H9 (cell line): ENCODE data around the gene MGAT5. TPM values are rescaled to one million over a fixed set of nuclear protein-coding genes. Genes with fewer than 3 reads are reported as not detected.

ENCODE experiments used
- DNase-seq: peaks from one replicate; pipeline ENCODE4 v3.0.0-alpha.2; 2017
- H2AFZ ChIP-seq: one replicate; pipeline ENCODE4 v1.6.1; 2013; ENCODE audit warnings: mild to moderate bottlenecking, low read length, control low read depth, moderate library complexity
- H2AK5ac ChIP-seq: 2 replicates; pipeline ENCODE4 v1.6.1; 2013; ENCODE audit warnings: low read length, control low read depth, mixed read lengths; ENCODE audit not compliant: insufficient read length
- H2BK120ac ChIP-seq: one replicate; pipeline ENCODE4 v1.6.1; 2013; ENCODE audit warnings: low read depth, mild to moderate bottlenecking, low read length, control low read depth, inconsistent platforms; ENCODE audit not compliant: poor library complexity, severe bottlenecking
- H2BK12ac ChIP-seq: 2 replicates; pipeline ENCODE4 v1.6.1; 2013; ENCODE audit warnings: low read length, control low read depth, mixed read lengths, low read depth; ENCODE audit not compliant: insufficient read length
- H2BK15ac ChIP-seq: 2 replicates; pipeline ENCODE4 v1.6.1; 2013; ENCODE audit warnings: low read depth, low read length, control low read depth
- H2BK20ac ChIP-seq: one replicate; pipeline ENCODE4 v1.6.1; 2013; ENCODE audit warnings: low read depth, mild to moderate bottlenecking, low read length, control low read depth, inconsistent platforms; ENCODE audit not compliant: poor library complexity, severe bottlenecking
- H2BK5ac ChIP-seq: 2 replicates; pipeline ENCODE4 v1.6.1; 2013; ENCODE audit warnings: low read length, control low read depth, mixed read lengths; ENCODE audit not compliant: insufficient read length
- H3K14ac ChIP-seq: 2 replicates; pipeline ENCODE4 v1.6.1; 2013; ENCODE audit warnings: low read length, control low read depth; ENCODE audit not compliant: insufficient read depth
- H3K18ac ChIP-seq: 2 replicates; pipeline ENCODE4 v1.6.1; 2013; ENCODE audit warnings: low read depth, mild to moderate bottlenecking, mixed read lengths, low read length, control low read depth; ENCODE audit not compliant: insufficient read length
- H3K23ac ChIP-seq: 2 replicates; pipeline ENCODE4 v1.6.1; 2013; ENCODE audit warnings: low read length, control low read depth, mixed read lengths, low read depth; ENCODE audit not compliant: insufficient read length
- H3K23me2 ChIP-seq: 2 replicates; pipeline ENCODE4 v1.6.1; 2013; ENCODE audit warnings: low read depth, mild to moderate bottlenecking, mixed read lengths, low read length, control low read depth; ENCODE audit not compliant: insufficient read length, poor library complexity, severe bottlenecking
- H3K27ac ChIP-seq: 2 replicates; pipeline ENCODE4 v1.5.1; 2013; ENCODE audit warnings: low read length, control low read depth, mixed read lengths, low read depth; ENCODE audit not compliant: insufficient read length
- H3K27me3 ChIP-seq: 2 replicates; pipeline ENCODE4 v1.6.1; 2013; ENCODE audit warnings: low read length, control low read depth, inconsistent platforms; ENCODE audit not compliant: insufficient read depth
- H3K4ac ChIP-seq: 2 replicates; pipeline ENCODE4 v1.6.1; 2013; ENCODE audit warnings: low read depth, mild to moderate bottlenecking, control low read depth, inconsistent platforms, low read length, moderate library complexity
- H3K4me1 ChIP-seq: 2 replicates; pipeline ENCODE4 v1.6.1; 2013; ENCODE audit warnings: low read length, control low read depth, inconsistent platforms; ENCODE audit not compliant: insufficient read depth
- H3K4me2 ChIP-seq: 2 replicates; pipeline ENCODE4 v1.6.1; 2013; ENCODE audit warnings: low read length, control low read depth, mixed read lengths; ENCODE audit not compliant: insufficient read length, insufficient read depth
- H3K56ac ChIP-seq: 2 replicates; pipeline ENCODE4 v1.6.1; 2013; ENCODE audit warnings: low read depth, mild to moderate bottlenecking, mixed read lengths, low read length, control low read depth; ENCODE audit not compliant: insufficient read length
- H3K79me1 ChIP-seq: 2 replicates; pipeline ENCODE4 v1.6.1; 2013; ENCODE audit warnings: low read depth, mild to moderate bottlenecking, moderate library complexity, low read length, control low read depth, inconsistent platforms; ENCODE audit not compliant: insufficient read depth, poor library complexity, severe bottlenecking
- H3K79me2 ChIP-seq: 2 replicates; pipeline ENCODE4 v1.6.1; 2013; ENCODE audit warnings: low read length, control low read depth, inconsistent platforms; ENCODE audit not compliant: insufficient read depth
- H3K9ac ChIP-seq: 2 replicates; pipeline ENCODE4 v1.6.1; 2013; ENCODE audit warnings: low read length, control low read depth, mixed read lengths; ENCODE audit not compliant: insufficient read length; ENCODE audit errors: extremely low read depth
- H3K9me3 ChIP-seq: one replicate; pipeline ENCODE4 v1.6.1; 2013; ENCODE audit warnings: low read depth, low read length, inconsistent platforms; ENCODE audit not compliant: control insufficient read depth
- H3T11ph ChIP-seq: one replicate; pipeline ENCODE4 v1.6.1; 2013; ENCODE audit warnings: mild to moderate bottlenecking, low read length, control low read depth, inconsistent platforms
- H4K20me1 ChIP-seq: one replicate; pipeline ENCODE4 v1.6.1; 2013; ENCODE audit not compliant: control insufficient read depth, insufficient read length, insufficient read depth
- H4K5ac ChIP-seq: 2 replicates; pipeline ENCODE4 v1.6.1; 2013; ENCODE audit warnings: low read depth, mild to moderate bottlenecking, mixed read lengths, low read length, control low read depth; ENCODE audit not compliant: insufficient read length
- H4K8ac ChIP-seq: replicated peaks from 2 replicates; pipeline ENCODE4 v1.6.1; 2013; ENCODE audit warnings: low read length, control low read depth, mixed read lengths, low read depth; ENCODE audit not compliant: insufficient read length
- H4K91ac ChIP-seq: 2 replicates; pipeline ENCODE4 v1.6.1; 2013; ENCODE audit warnings: low read depth, mild to moderate bottlenecking, moderate library complexity, mixed read lengths, low read length, control low read depth; ENCODE audit not compliant: insufficient read length
- H3K27ac Mint-ChIP-seq, 3 experiments: 2 replicates in 2 of 3; 3 replicates in 1 of 3; pipeline ENCODE4 v1.8.0; 2020 to 2021; ENCODE audit warnings: mixed read lengths in 3 of 3, mild to moderate bottlenecking in 1 of 3, moderate library complexity in 1 of 3
- H3K27me3 Mint-ChIP-seq: 2 replicates; pipeline ENCODE4 v1.8.0; 2021; ENCODE audit warnings: low read depth, mild to moderate bottlenecking, moderate library complexity, mixed read lengths
- H3K36me3 Mint-ChIP-seq, 3 experiments: 2 replicates in 2 of 3; 3 replicates in 1 of 3; pipeline ENCODE4 v1.8.0; 2020 to 2021; ENCODE audit warnings: low read depth in 3 of 3, mixed read lengths in 3 of 3; ENCODE audit not compliant: insufficient read depth in 1 of 3
- H3K4me1 Mint-ChIP-seq, 2 experiments: 2 replicates each; pipeline ENCODE4 v1.8.0; 2020; ENCODE audit warnings: mixed read lengths in 2 of 2
- H3K4me3 Mint-ChIP-seq, 2 experiments: 2 replicates in 1 of 2; 3 replicates in 1 of 2; pipeline ENCODE4 v1.8.0; 2020 to 2021; ENCODE audit warnings: mild to moderate bottlenecking in 2 of 2, mixed read lengths in 2 of 2, moderate library complexity in 1 of 2
- H3K9me3 Mint-ChIP-seq, 2 experiments: 2 replicates in 1 of 2; 3 replicates in 1 of 2; pipeline ENCODE4 v1.8.0; 2020; ENCODE audit warnings: mild to moderate bottlenecking in 2 of 2, mixed read lengths in 2 of 2, moderate library complexity in 1 of 2
- WGBS: extraction: QIAGEN DNeasy Blood & Tissue Kit; methylation state at CpG from one replicate; pipeline ENCODE4 v1.1.7; 2013; ENCODE audit warnings: missing lambda C conversion rate, low lambda C conversion rate, mixed read lengths; ENCODE audit not compliant: insufficient read length; ENCODE audit errors: extremely low coverage; 5-methylcytosine and 5-hydroxymethylcytosine counted together
- total RNA-seq: library from RNA; stranded (reverse); gene quantifications from 2 replicates; pipeline ENCODE4 v1.2.1, GENCODE V29; 2021
- TF ChIP-seq, protein P1 (sequence below): fragments of 200-600 bp; sonication (generic); conservative IDR thresholded peaks from 3 replicates; pipeline ENCODE4 v1.8.0; 2021; ENCODE audit warnings: antibody characterized with exemption, mild to moderate bottlenecking

MGAT5 gene
- total RNA-seq, 1 experiment from 2014 or later, result 25.7 TPM

DNA sequence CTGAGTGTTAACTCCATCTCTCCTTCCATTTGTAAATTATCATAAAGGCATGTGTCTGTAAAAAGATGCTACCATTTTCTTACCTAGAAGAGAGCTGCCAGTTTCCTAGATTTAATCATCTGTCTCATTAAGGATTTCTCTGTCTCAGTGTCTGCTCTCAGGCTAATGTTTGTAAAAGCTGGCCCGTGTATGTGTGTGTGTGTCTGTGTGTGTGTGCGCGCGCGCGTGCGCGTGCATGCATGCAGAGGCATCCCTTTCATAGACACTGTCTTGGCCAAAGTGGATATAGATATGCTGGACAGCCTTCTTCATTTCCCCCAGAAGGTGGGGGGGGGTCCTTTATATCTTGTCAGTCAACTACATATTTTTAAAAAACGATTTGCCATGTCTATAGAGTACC, 18.9 kb downstream of the MGAT5 start:
- H2BK15ac ChIP-seq, result no peak overlapping the region
- no peaks in the 10 kb centered on the region for H3K4me1 ChIP-seq
- H3K9me3 Mint-ChIP-seq, result no peaks in the 10 kb centered on the region; a peak in 2 of 5 replicates
- H4K20me1 ChIP-seq, result no peaks in the 10 kb centered on the region
- H3K4me3 Mint-ChIP-seq, result no peak overlapping the region
- peaks cover 2% of the 10 kb centered on the region for H3K79me1 ChIP-seq
- DNase-seq, result no peak
- no peak overlapping the region for H2BK5ac ChIP-seq
- no CpG with 5 or more reads among the region's 9 CpGs for WGBS
- no peak overlapping the region for H3K56ac ChIP-seq
- H3T11ph ChIP-seq, result no peak overlapping the region
- H3K9ac ChIP-seq, result no peak overlapping the region
- H3K4me1 Mint-ChIP-seq, result peaks cover 13 to 18% of the 10 kb centered on the region in 2 experiments
- no peaks in the 10 kb centered on the region for H3K23me2 ChIP-seq
- no peaks in the 10 kb centered on the region for H3K9me3 ChIP-seq
- no peak overlapping the region for H4K8ac ChIP-seq
- H3K27me3 Mint-ChIP-seq, result peaks cover 16% of the 10 kb centered on the region
- no peak overlapping the region for H3K23ac ChIP-seq
- H2AK5ac ChIP-seq, result no peak overlapping the region
- H3K4ac ChIP-seq, result no peak overlapping the region
- TF ChIP-seq, protein P1, sequence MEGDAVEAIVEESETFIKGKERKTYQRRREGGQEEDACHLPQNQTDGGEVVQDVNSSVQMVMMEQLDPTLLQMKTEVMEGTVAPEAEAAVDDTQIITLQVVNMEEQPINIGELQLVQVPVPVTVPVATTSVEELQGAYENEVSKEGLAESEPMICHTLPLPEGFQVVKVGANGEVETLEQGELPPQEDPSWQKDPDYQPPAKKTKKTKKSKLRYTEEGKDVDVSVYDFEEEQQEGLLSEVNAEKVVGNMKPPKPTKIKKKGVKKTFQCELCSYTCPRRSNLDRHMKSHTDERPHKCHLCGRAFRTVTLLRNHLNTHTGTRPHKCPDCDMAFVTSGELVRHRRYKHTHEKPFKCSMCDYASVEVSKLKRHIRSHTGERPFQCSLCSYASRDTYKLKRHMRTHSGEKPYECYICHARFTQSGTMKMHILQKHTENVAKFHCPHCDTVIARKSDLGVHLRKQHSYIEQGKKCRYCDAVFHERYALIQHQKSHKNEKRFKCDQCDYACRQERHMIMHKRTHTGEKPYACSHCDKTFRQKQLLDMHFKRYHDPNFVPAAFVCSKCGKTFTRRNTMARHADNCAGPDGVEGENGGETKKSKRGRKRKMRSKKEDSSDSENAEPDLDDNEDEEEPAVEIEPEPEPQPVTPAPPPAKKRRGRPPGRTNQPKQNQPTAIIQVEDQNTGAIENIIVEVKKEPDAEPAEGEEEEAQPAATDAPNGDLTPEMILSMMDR, result no peak
- H3K27ac ChIP-seq, result no peak overlapping the region
- no peak overlapping the region for H3K4me2 ChIP-seq
- H2BK120ac ChIP-seq, result no peak overlapping the region
- H3K27me3 ChIP-seq, result no peaks in the 10 kb centered on the region
- H2BK20ac ChIP-seq, result no peak overlapping the region
- no peak overlapping the region for H3K14ac ChIP-seq
- H3K18ac ChIP-seq, result no peak overlapping the region
- H2AFZ ChIP-seq, result no peak overlapping the region
- no peak overlapping the region for H2BK12ac ChIP-seq
- H3K27ac Mint-ChIP-seq, result no peak overlapping the region
- H3K36me3 Mint-ChIP-seq, result no peaks in the 10 kb centered on the region; a peak in 3 of 7 replicates
- H4K5ac ChIP-seq, result no peak overlapping the region
- H4K91ac ChIP-seq, result no peak overlapping the region
- H3K79me2 ChIP-seq, result no peaks in the 10 kb centered on the region
